Measurements from ENCODE around the gene ADCY3.
A peak's percentile ranks its signal among the peaks of the same experiment; 100 is the strongest.

Gene ADCY3

DNA sequence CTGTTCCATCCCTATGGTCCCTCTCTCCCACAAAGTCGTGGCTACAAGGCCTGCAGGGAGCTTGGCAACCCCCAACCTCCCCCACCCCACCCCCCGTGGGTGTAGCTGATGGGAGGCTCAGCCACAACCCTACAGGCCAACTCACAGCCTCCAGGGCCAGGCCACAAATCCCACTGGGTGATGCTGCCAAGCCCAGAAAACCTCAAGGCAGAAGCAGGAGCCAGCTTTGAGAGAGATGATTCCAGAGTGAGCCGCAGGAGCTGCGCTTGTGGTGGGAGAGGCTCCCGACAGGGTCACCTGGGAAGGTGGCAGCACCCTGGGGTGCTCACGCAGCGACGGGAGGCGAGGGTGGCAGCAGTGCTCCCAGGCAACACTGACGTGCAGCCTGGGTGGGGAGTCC lies 44.8 kb downstream of the ADCY3 start:
- peak; percentile 70 for DNase-seq (ENCODE audit: low read depth)
- H3K4me3 ChIP-seq (ENCODE audit: control insufficient read depth, low read depth, low read length): no peak overlapping the region
- TF ChIP-seq, protein P1, sequence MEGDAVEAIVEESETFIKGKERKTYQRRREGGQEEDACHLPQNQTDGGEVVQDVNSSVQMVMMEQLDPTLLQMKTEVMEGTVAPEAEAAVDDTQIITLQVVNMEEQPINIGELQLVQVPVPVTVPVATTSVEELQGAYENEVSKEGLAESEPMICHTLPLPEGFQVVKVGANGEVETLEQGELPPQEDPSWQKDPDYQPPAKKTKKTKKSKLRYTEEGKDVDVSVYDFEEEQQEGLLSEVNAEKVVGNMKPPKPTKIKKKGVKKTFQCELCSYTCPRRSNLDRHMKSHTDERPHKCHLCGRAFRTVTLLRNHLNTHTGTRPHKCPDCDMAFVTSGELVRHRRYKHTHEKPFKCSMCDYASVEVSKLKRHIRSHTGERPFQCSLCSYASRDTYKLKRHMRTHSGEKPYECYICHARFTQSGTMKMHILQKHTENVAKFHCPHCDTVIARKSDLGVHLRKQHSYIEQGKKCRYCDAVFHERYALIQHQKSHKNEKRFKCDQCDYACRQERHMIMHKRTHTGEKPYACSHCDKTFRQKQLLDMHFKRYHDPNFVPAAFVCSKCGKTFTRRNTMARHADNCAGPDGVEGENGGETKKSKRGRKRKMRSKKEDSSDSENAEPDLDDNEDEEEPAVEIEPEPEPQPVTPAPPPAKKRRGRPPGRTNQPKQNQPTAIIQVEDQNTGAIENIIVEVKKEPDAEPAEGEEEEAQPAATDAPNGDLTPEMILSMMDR (conservative IDR thresholded peaks at IDR 0.05; ENCODE audit: control insufficient read depth, insufficient read depth, low read depth, low read length): no peak

DNA sequence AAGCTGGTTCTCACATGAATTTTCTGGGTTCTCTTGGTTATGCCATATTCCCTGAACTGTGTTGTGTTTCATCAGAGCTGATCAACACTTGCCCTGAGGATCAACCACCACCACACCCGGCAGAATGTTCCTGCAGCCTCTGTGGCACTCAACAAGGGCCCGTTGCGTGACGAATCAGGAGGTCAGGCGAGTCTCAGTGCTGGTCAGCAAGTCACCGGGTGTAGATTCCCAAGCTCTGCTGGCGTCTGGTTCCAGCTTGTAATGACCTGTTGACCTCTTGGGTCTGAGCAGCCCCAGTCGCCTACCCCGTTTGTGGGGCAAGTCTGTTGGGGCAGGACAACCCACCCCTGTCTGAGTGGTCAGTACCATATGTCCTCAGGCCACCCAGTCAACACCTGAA lies 46.0 kb downstream of the ADCY3 start:
- H3K4me3 ChIP-seq (ENCODE audit: control insufficient read depth, low read depth, low read length): no peak overlapping the region
- DNase-seq (ENCODE audit: low read depth): peak; percentile 80
- TF ChIP-seq, protein P1 (conservative IDR thresholded peaks at IDR 0.05; ENCODE audit: control insufficient read depth, insufficient read depth, low read depth, low read length): no peak

DNA sequence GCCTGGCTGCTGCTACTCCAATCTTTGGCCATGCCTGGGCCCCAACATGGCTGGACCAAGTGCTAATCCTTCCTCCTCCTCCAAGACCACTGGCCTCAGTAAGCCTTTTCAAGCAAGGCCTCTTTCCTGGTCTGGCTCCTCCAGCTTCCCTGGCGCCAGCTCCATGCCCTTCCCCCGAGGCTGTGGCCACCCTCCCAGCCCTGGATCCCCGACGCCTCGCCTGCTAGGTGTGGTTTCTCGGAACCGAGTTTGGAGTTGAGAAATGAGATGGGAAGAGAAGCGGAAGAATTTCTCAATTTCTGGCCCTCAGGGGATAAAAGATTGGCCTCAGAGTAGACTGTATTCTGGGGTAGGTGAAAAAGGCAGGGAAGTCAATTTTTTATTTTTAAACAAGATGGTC lies 46.4 kb downstream of the ADCY3 start:
- no peak overlapping the region for H3K4me3 ChIP-seq (ENCODE audit: control insufficient read depth, low read depth, low read length)
- DNase-seq (ENCODE audit: low read depth): peak; percentile 38
- TF ChIP-seq, protein P1 (conservative IDR thresholded peaks at IDR 0.05; ENCODE audit: control insufficient read depth, insufficient read depth, low read depth, low read length): no peak

DNA sequence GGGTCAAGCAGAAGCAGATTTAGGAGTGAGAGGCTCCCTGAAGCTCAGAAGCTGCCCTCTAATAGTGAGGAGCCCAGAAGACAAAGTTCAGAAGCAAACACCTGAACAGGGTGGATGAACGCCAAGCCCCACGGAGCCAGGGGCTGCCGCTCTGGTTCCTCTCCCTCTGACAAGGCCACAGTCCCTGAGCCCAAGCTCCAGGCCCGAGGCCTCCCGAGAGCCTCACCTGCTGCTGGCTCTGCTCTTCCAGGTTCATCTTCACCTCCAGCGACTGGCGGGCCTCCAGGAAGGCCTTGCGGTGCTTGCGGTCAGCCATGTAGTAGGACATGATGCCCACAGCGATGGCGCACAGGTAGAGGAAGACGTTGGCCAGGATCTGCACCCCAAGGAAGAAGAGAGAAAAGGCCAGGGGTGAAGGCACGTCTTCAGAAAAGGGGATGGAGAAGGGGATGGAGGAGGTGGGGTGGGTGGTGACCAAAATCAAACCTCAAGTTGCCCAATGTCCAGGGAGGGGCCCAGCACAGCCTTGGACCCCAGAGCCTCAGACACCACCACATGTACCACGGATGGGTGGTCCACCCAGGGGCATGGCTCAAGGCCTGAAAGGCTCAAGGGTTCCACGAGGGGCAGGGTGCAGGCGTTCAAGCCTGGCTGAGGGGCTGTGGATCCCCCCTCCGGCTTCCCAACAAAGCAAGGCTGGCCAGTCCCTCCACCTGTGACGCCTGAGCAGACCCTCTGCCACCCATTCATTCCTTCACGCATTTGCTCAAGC lies 47.5 kb downstream of the ADCY3 start:
- no peak for DNase-seq (ENCODE audit: low read depth)
- H3K4me3 ChIP-seq (ENCODE audit: control insufficient read depth, low read depth, low read length): no peak overlapping the region
- TF ChIP-seq, protein P1 (conservative IDR thresholded peaks at IDR 0.05; ENCODE audit: control insufficient read depth, insufficient read depth, low read depth, low read length): no peak

DNA sequence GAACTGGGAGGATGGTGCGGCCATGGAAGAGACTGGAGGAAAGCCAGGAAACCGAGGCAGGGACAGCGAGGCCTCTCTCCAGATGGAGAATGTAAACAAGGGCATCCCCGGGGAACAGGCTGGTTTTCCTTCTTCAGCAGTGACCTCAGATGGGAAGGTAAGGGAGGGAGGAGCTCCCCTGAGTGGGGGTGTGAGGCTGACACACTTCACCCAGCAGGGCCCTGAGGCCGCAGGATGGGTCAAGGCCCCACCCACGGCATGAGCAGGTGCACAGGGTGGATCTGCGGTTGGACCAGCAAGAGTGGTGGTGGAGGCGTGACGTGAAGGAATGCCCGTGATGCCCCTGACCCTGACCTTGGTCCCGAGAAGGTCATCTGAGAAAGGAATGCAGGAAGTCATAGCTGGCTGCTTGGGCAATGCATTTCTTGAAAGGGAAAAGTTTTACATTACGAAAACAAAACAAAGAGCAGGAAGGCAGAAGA lies 48.1 kb downstream of the ADCY3 start:
- H3K4me3 ChIP-seq (ENCODE audit: control insufficient read depth, low read depth, low read length): no peak overlapping the region
- TF ChIP-seq, protein P1 (conservative IDR thresholded peaks at IDR 0.05; ENCODE audit: control insufficient read depth, insufficient read depth, low read depth, low read length): no peak
- DNase-seq (ENCODE audit: low read depth): no peak

DNA sequence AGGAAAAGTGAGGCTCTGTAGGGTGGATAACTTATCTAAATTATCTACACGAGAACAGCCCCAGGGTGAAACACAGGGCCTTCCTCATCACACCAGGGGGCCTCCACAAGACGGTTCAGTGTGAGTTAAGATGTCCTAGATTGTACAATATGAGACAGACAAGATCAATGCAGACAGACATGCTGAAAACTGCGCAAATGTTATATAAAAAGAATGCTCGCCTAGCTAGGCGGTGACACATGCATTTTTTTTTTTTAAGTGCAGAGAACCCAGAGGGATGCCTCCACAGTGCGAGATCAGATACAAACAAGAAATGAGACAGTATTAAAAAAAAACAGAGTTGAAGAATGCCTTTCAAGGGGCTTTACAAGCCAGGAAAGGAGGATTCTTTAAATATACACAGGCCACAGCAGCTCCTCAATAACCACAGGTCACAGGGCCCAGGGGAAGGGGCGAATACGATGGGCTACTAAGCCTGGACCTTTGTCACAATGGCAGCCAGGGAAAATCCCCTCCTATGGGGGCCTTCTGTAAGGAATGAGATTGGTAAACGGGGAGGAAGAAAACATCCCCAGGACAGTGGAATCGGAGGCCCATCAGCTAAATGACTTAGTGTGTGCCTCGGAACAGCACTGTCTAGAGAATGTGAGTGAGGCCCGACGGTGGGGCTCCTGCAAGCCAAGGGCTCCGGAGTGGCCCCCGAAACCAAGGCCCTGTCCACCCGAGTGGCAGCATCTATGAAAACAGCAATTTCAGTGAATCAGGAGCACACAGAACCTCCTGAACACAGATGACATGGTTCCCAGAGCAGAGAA lies 48.9 kb downstream of the ADCY3 start:
- TF ChIP-seq, protein P1 (conservative IDR thresholded peaks at IDR 0.05; ENCODE audit: control insufficient read depth, insufficient read depth, low read depth, low read length): no peak
- no peak for DNase-seq (ENCODE audit: low read depth)
- H3K4me3 ChIP-seq (ENCODE audit: control insufficient read depth, low read depth, low read length): no peak overlapping the region

Measured in fibroblast of mammary gland (primary cell).